MV-4-11 (cell line): ENCODE results near the gene EPS8L1.
A peak's percentile ranks its signal among the peaks of the same experiment; 100 is the strongest.
"Not testable (repeated sequence)": the region's sequence is repeated elsewhere in the genome, so short reads cannot be mapped to it uniquely, and the experiment has no call there.

ENCODE experiments used
- DNase-seq: peaks from one replicate; lab custom pipeline; 2025; lab: John Stamatoyannopoulos, UW

The EPS8L1 gene

DNA sequence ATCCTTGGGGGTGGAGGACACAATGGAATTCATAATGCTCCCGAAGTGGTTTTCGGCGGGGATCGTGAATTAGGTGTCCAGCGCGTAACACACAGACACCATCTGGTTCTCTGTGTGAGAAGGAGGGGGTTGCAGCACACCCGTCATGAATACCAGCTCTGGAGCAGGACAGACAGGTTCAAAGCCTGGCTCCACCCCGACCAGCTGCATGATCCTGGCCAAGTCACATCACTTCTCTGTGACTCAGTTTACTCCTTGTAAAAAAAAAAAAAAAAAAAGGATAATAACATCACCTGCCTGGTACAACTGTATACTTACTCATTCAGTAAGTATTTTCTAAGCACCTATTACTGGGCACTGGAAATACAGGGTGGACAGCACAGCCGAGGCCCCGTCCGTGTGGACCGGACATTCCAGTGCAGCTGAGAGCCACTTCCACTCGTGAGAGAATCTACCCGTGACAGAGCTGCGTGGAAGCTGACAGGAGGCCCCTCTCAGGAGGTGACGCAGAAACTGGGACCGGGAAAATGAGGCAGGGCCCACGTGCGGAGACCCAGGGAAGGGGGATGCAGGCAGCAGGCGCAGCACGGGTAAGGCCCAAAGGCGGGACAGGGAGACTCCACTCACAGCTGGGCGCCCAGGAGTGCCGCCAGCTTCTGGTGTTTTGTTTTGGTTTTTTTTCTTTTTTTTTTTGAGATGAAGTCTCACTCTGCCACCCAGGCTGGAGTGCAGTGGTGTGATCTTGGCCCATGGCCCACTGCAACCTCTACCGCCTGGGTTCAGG lies 24.7 kb upstream of the EPS8L1 start:
- DNase-seq, result no peak

DNA sequence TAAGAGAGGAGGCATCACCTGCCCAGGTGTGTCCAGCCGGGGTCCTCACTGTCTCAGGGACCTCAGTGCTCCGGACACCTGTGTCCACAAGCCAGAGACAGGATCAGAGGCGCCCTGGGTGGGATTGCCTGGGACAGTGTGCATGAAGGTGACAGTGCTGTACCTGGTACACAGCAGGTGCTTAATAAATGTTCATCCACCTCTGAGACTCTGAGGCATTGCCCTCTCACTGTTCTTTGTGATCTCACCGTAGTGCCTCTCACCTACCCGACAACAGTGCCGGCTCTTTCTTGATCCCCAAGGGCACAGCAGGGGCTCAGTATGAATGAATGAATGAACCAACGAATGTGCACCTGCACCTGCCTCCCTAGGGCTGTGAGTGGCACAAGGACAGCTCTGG lies 21.9 kb upstream of the EPS8L1 start:
- DNase-seq, result no peak

DNA sequence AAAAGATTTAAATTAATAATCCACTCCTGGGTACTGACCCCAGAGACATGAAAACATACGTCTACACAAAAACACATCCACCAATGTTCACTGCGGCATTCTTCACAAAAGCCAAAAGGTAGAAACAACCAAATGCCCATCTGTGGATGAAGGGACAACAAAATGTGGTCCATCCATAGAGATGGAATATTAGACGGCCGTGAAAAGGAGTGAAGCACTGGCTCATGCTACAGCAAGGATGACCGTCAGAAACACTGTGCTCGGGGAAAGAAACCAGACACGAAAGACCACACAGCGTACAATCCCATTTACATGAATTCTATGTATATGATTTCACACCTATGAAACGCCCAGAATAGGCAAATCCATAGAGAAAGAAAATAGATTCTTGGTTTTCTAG lies 18.8 kb upstream of the EPS8L1 start:
- DNase-seq, result no peak

DNA sequence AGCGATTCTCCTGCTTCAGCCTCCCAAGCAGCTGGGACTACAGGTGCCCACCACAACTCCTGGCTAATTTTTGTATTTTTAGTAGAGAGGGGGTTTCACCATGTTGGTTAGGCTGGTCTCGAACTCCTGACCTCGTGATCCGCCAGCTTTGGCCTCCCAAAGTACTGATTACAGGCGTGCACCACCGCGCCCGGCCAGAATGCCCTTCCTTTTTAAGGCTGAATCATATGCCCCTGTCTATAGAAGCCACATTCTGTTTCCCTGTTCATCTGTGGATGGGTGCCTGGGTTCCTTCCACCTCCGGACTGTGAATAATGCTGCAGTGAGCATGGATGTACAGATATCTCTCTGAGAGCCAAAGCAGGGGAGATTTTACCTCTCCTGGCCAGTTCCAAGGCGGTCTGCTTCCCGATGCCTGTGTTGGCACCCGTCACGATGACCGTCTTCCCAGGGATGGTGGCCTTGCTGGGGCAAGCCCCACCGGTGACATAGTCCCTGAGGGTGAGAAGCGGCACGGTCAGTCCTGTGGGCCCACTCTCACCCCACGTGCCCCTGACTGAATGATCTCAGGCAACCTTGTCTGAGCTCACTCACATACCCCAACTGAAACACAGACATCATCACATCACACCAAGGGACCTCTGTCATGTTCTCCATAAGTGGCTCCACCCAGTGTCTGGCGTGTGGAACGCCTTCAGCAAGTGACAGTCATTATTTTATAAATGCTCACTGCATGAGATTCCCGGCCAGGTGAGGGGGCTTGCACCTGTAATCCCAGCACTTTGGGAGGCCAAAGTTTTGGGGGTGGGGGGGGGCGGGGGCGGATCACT lies 16.7 kb upstream of the EPS8L1 start:
- no peak for DNase-seq

DNA sequence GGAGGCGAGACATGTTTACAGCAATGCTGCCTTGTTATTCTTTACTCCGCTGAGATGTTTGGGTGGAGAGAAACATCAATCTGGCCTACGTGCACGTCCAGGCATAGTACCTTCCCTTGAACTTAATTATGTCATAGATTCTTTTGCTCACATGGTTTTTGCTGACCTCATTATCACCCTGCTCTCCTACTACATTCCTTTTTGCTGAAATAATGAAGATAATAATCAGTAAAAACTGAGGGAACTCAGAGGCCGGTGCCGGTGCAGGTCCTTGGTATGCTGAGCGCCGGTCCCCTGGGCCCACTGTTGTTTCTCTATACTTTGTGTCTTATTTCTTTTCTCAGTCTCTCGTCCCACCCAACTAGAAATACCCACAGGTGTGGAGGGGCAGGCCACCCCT lies 15.4 kb upstream of the EPS8L1 start:
- DNase-seq, result not testable (repeated sequence)

DNA sequence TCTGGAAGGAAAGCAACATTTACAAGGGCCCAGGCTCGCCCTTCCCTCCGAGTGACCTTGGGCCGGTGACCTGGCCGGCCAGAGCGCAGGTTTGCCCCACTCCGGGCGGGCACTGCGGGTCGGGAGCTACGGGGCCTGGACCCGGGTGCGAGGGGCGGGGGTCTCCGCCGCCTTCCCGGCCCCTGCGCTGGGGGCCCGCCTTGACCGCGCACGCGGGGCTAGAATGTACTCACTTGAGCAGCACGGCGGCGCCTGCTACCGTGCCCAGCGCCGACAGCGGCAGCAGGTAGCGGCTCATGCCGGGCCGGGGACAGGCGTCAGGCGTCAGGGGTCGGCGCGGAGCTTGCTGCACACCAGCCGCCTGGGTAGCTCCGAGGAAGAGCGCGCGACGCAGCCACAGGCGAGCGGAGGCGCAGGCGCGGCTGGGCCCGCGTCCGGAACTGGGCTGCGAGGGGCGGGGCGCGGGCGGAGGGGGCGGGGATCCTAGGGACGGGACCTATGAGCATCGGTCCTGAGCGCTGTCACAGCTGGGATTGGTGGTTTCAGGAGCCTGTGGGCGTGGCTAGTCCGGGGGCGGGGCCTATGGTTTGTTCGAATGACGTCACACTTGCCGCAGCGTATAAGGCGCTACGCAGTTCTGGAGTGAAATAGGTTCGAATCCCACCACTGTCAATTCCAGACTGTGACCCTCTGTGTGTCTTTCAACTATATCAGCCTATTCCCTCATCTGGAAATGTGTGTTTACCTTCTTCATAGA lies 12.8 kb upstream of the EPS8L1 start, which contains the start of gene RDH13:
Gene RDH13 (minus strand): TSS at position 414 of the 757 bp plus-strand sequence. CDS start 116 bp downstream, at position 298.
- DNase-seq, result peak; percentile 99

DNA sequence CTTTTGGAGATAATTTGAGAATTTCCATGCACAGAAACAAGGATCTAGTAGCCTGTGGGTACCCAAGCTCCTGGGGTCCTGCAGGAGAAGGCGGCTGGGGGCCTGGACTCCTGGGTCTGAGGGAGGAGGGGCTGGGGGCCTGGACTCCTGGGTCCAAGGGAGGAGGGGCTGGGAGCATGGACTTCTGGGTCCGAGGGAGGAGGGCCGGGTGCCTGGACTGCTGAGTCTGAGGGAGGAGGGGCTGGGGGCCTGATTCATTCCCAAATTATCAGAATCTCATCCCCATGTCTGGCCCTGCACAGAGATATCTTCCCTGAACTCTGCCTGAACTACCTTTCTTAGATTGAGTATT lies 12.2 kb upstream of the EPS8L1 start:
- no peak for DNase-seq

DNA sequence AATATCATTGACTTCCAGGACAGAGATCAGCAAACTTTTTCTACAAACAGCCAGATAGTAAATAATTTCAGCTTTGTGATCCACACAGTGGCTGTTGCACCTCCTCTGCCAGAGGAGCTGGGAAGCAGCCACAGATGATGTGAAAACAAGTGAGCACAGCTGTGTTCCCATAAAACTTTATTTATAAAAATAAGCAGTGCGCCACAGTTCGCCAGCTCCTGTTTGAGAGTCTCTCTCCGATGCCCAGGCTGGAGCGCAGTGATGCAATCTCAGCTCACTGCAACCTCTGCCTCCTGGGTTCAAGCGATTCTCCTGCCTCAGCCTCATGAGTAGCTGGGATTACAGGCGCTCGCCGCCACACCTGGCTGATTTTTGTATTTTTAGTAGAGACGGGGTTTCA lies 10.2 kb upstream of the EPS8L1 start:
- DNase-seq, result not testable (repeated sequence)

DNA sequence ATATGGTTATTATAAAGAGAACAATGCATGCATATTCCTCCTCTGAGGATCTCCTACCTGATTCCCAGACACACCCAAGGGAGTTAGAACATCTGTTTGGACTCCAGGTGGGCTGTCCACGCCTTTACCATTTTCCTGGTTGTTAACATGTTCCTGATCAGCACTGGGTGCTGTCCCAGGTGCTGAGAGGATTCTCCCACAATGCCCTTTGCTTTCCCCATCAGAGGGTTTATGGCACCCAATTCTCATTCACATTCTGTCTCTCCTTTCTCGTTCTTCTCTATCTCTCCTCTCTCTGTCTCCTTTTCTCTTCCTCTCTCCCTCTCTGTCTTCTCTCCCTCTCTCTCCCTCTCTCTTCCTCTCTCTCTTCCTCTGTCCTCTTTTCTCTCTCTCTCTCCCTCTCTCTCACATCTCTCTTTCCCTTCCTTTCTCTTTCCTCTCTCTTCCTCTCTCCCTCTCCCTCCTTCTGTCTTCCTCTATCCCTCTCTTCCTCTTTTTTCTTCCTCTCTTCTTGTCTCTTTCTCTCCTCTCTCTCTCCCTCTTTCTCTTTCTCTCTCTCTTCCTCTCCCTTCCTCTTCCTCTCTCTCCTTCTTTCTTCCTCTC lies 9.5 kb upstream of the EPS8L1 start:
- no peak for DNase-seq

DNA sequence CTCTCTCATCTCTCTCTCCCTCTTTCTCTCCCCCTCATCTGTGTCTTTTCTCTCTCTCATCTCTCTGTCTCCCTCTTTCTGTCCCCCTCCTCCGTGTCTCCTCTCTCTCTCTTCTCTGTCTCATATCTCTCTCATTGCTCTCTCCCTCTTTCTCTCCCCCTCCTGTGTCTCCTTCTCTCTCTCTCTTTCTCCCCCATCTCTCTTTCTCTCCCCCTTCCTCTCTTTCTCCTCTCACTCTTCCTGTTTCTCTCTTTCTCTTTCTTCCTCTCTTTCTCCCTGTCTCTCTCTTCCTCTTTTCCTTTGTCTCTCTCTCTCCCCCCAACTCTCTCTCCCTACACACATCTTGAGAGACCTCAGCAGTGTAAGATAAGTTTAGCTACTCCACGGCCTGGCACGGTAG lies 7.8 kb upstream of the EPS8L1 start:
- no peak for DNase-seq

DNA sequence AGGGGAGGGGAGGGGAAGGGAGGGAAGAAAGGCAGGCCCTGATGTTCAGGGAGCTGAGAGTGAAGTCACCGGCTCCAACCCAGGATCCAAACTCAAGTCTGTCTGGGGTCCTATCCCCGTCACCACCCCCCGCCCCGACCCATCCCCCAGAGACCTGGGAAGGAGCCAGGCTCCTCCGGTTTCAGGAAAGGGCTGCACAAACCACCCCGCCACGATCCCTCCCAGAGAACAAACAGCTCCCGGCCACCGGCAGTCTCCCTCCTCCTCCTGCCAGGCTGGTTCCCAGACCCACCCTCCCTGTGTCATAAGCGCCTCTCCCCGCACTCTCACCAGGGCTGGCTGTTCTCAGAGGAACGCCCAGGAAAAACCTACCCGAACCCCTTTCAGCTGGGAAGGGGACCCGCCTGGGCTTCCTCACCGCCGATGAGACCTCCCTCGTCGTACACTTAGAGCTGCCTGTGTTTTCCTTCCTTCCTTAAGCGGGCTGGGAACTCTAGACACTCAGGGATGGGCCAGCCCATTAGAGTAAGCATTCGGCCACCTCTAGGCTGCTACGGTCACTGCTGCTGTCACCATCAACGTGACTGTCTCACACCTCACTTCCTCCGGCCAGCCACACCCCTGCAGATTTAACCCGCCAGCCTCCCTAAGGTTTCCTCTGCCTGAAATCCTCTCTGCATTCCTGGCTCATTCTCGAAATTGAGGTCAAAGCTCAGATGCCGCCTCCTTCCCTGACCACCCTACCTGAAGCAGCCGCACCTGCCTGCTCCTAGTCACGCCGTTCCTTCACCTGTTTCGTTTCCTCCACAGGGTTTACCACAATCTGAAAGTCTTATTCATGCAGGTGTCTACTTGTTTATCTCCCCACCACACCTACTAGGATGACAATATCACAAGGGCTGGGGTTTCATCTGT lies 6.5 kb upstream of the EPS8L1 start:
- DNase-seq, result no peak

DNA sequence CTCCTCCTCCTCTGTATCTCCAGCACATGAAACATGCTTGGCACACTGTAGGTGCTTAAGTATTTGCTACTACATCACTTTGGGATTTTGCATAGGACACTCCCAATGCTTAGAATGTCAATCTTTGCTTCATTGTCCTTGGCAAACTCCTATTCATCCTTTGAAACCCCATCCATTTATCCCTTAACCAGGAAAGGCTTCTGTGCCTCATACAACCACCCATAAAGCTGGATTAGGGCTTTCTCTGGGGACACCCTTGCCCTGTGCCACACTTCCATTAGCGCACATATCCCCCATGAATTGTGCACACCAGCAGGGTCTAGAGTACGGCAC lies 5.8 kb upstream of the EPS8L1 start:
- no peak for DNase-seq

DNA sequence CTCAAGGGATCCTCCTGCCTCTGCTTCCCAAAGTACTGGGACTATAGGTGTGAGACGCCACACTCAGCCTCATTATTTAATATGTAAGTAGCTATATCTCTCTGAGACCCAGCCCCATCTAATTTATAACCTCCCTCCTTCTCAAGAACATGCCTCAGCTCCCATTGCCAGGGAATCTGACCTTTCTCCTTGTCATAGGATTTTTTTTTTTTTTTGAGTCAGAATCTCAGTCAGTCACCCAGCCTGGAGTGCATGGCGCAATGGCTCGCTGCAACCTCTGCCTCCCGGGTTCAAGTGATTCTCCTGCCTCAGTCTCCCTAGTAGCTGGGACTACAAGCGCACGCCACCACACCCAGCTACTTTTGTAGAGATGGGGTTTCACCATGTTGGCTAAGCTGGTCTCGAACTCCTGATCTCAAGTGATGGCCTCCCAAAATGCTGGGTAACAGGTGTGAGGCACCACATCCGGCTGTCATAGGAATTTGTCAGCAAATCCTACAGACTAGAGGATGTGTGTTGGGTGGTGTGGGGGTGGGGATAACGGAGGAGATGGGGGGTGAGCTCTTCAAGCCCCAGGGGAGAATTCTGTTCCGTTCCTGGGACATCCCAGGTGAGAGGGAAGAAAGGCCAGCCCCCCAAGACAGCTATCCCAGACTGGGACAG lies 5.1 kb upstream of the EPS8L1 start:
- no peak for DNase-seq

DNA sequence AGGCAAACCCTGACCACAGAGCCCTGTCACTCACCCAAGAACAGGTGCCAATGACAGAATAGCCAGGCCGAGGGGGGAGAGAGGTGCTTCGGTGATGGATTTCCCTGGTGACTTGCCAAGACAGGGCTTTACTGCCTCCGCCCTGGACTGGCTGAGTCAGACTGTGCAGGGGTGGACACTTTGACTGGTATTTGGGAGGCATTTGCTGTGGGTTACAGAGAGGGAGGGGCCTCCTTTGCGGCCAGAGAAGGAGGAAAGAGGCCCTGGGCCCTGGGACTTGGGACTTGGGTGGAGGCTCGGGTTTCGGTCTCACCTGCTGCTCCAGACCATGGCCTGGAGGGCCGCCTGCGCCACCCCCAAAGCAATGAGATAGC lies 4.6 kb upstream of the EPS8L1 start:
- peak; percentile 74 for DNase-seq

DNA sequence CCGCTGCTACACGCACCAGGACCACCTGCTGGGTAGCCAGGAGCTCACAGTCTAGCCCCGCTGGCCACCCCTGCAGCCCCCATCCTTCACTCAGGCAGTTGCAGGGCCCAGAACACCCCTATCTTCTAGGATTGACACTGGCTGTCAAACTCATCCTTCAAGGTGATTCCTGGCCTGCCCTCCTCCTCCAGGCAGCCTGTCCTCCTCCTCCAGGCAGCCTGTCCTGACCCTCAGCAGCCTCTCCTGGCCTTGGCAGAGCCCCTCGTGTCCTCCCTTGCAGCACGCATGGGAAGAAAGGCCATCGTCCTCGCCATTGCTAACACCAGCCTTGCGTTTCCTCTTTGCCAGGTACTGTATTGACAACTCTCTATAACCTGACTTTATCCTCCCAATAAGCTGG lies 3.8 kb upstream of the EPS8L1 start:
- DNase-seq, result no peak

DNA sequence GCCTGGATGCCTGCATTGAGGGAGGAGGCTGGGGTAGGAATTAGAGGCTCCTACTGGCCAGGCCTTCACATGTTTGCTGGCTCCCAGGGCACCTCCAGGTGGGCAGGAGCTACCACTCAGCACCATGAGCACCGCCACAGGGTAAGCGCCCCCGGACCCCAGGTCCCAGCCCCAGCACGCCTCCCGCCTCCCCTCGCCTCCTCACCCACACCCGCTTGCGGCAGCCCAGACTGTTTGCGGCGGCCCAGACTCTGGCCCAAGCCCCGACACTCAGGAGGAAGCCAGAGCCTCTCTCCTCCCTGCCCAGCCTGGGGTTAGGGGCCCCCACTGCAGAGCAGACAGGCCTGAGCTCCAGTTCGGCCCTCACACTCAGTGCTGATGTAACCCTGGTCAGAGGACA lies 652 bp downstream of the EPS8L1 start:
- no peak for DNase-seq

DNA sequence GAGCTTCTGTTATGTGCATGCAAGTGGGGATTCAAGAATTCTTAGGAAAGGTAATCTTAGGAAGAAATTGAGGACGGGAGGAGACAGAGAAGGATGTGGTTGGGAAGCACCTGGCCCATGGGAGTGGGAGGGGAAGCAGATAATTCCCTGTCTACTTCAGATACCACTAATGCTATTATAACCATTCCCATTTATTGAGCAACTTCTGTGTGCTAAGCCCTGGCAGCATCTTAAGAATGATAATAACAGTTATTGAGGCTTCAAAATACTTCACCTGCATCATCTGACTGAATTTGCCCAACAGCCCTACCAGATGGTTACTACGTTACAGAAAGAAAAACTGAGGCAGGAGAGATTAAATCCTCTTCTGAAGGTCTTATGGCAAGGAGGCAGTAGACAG lies 1.4 kb downstream of the EPS8L1 start:
- DNase-seq, result no peak

DNA sequence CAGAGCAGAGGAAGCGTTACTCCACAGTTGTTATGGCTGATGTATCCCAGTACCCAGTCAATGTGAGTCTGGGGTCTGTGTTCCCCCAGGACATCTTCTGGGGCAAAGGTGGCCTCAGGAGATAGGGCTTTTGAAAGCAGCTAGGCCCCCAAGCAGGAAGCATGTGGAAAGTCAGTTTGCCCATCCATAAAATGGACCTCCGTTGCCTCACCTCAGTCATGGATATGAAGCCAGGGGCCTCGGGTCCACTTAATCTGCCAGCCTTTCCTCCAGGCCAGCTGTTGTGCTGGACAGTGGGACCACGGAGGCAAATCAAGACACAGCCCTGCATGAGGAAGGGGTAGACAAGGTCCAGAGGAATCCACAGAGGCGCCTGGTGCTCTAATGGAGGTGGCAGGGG lies 3.3 kb downstream of the EPS8L1 start:
- DNase-seq, result no peak

DNA sequence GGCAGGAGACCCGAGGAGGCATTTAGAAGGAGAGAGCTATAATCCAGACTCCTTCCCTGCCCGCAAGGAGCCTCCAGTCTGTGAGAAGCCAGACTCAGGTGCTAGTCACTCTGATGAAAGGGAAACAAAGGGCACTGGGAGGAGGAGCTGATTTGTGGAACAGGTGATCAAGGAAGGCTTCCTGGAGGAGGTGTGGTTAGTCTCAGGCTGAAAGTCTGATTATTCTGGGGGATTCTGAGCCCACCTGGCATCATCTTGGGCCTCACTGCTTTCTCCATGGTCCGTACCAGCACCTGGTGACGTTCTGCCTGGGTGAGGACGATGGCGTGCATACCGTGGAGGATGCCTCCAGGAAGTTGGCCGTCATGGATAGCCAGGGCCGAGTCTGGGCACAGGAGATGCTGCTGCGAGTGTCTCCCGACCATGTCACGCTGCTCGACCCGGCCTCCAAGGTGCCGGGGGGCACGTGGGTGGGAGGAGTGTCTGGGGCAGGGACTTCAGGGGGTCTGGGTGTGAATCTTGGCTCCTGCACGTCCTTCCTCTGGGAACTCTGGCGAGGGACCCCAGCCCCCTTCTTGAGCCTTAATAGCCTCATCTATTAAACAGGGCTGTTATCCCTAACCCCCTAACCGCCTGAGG lies 3.9 kb downstream of the EPS8L1 start:
- DNase-seq, result no peak
